ES-I3 (cell line): Measurements from ENCODE around the gene CHKB.
"Not testable (repeated sequence)": the region's sequence is repeated elsewhere in the genome, so short reads cannot be mapped to it uniquely, and the experiment has no call there.

Source experiments
- H3K36me3 ChIP-seq: 2 replicates; pipeline ENCODE4 v1.6.1; 2013; ENCODE audit warnings: mild to moderate bottlenecking, low read length, control low read depth, moderate library complexity; ENCODE audit not compliant: insufficient read depth
- H3K4me1 ChIP-seq: 2 replicates; pipeline ENCODE4 v1.6.1; 2013; ENCODE audit warnings: mild to moderate bottlenecking, control low read depth, low read length; ENCODE audit not compliant: insufficient read depth
- H3K9ac ChIP-seq: 2 replicates; pipeline ENCODE4 v1.6.1; 2013; ENCODE audit warnings: low read depth, mild to moderate bottlenecking, low read length, moderate library complexity
- H3K9me3 ChIP-seq: 2 replicates; pipeline ENCODE4 v1.6.1; 2013; ENCODE audit warnings: mild to moderate bottlenecking, low read length, moderate library complexity; ENCODE audit not compliant: control insufficient read depth, insufficient read depth

Gene CHKB

GRCh38 chr22:50546326-50547262 is 36.1 kb downstream of the CHKB start:
- Histone ChIP-seq H3K9ac (no peak overlapping the region), H3K4me1 (no peaks in the 10 kb centered on the region), H3K36me3 (no peaks in the 10 kb centered on the region), H3K9me3 (no peaks in the 10 kb centered on the region)

- H3K9ac ChIP-seq, result no peak within 1 kb of the TSS
- H3K36me3 ChIP-seq, result no peaks in the 10 kb centered on the region
- no peaks in the 10 kb centered on the region for H3K9me3 ChIP-seq
- no peaks in the 10 kb centered on the region for H3K4me1 ChIP-seq
These were observed 36.9 kb downstream of the CHKB start, which contains the start of gene KLHDC7B for GRCh38 chr22:50545522-50546325. TSS of gene KLHDC7B (plus strand) at chr22:50545899. CDS start at chr22:50546244, 345 bp downstream.

GRCh38 chr22:50544746-50545253 is 37.8 kb downstream of the CHKB start:
- Histone ChIP-seq H3K4me1 (no peaks in the 10 kb centered on the region), H3K9me3 (no peaks in the 10 kb centered on the region), H3K36me3 (no peaks in the 10 kb centered on the region), H3K9ac (no peak overlapping the region)

- peak overlapping the region; percentile 53; the same call in 1 of the 2 replicates for H3K9ac ChIP-seq
- no peaks in the 10 kb centered on the region for H3K9me3 ChIP-seq
- H3K4me1 ChIP-seq, result no peaks in the 10 kb centered on the region
- H3K36me3 ChIP-seq, result no peaks in the 10 kb centered on the region
These were observed 38.4 kb downstream of the CHKB start for GRCh38 chr22:50544078-50544745.

GRCh38 chr22:50542416-50542927 is 40.2 kb downstream of the CHKB start:
- H3K4me1 ChIP-seq, result no peaks in the 10 kb centered on the region
- no peaks in the 10 kb centered on the region; the same call in 1 of the 2 replicates for H3K9me3 ChIP-seq
- no peaks in the 10 kb centered on the region for H3K36me3 ChIP-seq
- no peak overlapping the region for H3K9ac ChIP-seq

- not testable (repeated sequence) for H3K36me3 ChIP-seq, H3K4me1 ChIP-seq, H3K9ac ChIP-seq, H3K9me3 ChIP-seq
These were observed 41.0 kb downstream of the CHKB start for GRCh38 chr22:50541667-50542026.

GRCh38 chr22:50540381-50540780 is 42.3 kb downstream of the CHKB start:
- Histone ChIP-seq H3K36me3 (no peaks in the 10 kb centered on the region), H3K9ac (no peak overlapping the region), H3K4me1 (no peaks in the 10 kb centered on the region), H3K9me3 (no peaks in the 10 kb centered on the region; the same call in 1 of the 2 replicates)

- Histone ChIP-seq H3K4me1 (no peaks in the 10 kb centered on the region), H3K9ac (no peak overlapping the region), H3K9me3 (no peaks in the 10 kb centered on the region; the same call in 1 of the 2 replicates), H3K36me3 (no peaks in the 10 kb centered on the region)
These were observed 44.9 kb downstream of the CHKB start for GRCh38 chr22:50537765-50538164.

- Histone ChIP-seq H3K36me3 (no peaks in the 10 kb centered on the region), H3K9ac (no peak overlapping the region), H3K4me1 (no peaks in the 10 kb centered on the region), H3K9me3 (no peaks in the 10 kb centered on the region; the same call in 1 of the 2 replicates)
These were observed 46.4 kb downstream of the CHKB start for GRCh38 chr22:50536226-50536625.

GRCh38 chr22:50535113-50535512 is 47.5 kb downstream of the CHKB start:
- no peaks in the 10 kb centered on the region; the same call in 1 of the 2 replicates for H3K9me3 ChIP-seq
- no peaks in the 10 kb centered on the region for H3K4me1 ChIP-seq
- no peaks in the 10 kb centered on the region for H3K36me3 ChIP-seq
- no peak overlapping the region for H3K9ac ChIP-seq

GRCh38 chr22:50533856-50534711 is 48.6 kb downstream of the CHKB start:
- not testable (repeated sequence) for H3K9me3 ChIP-seq, H3K36me3 ChIP-seq, H3K4me1 ChIP-seq, H3K9ac ChIP-seq

GRCh38 chr22:50532824-50533796 is 49.5 kb downstream of the CHKB start:
- no peak overlapping the region for H3K9ac ChIP-seq
- H3K9me3 ChIP-seq, result no peaks in the 10 kb centered on the region
- no peaks in the 10 kb centered on the region for H3K36me3 ChIP-seq
- H3K4me1 ChIP-seq, result no peaks in the 10 kb centered on the region
